GM18511 (cell line): ENCODE measurements around the gene ZNRF4.
"Not testable (repeated sequence)": the region's sequence is repeated elsewhere in the genome, so short reads cannot be mapped to it uniquely, and the experiment has no call there.

Experiments used
- ATAC-seq: cut with Tn5 transposase; IDR thresholded peaks from one replicate; pipeline ENCODE4 v1.9.1; 2021; ENCODE audit warnings: mild to moderate bottlenecking, moderate library complexity; ENCODE audit not compliant: unreplicated experiment

The ZNRF4 gene

GRCh38 chr19:5455367-5456129 lies at the start of gene ZNRF4:
Gene ZNRF4 (plus strand): TSS chr19:5455417. CDS start chr19:5455492, 75 bp downstream.
- ATAC-seq = no peak

GRCh38 chr19:5406198-5406597 lies 49.0 kb upstream of the ZNRF4 start:
- not testable (repeated sequence) for ATAC-seq

- no peak for ATAC-seq
Observed at GRCh38 chr19:5406816-5407215, 48.4 kb upstream of the ZNRF4 start.

- no peak for ATAC-seq
Observed at GRCh38 chr19:5407356-5407755, 47.9 kb upstream of the ZNRF4 start.

GRCh38 chr19:5417495-5418436 lies 37.5 kb upstream of the ZNRF4 start:
- ATAC-seq = no peak

GRCh38 chr19:5418677-5419076 lies 36.5 kb upstream of the ZNRF4 start:
- ATAC-seq = no peak

- ATAC-seq = no peak
Observed at GRCh38 chr19:5420953-5421352, 34.3 kb upstream of the ZNRF4 start.

- no peak for ATAC-seq
Observed at GRCh38 chr19:5423567-5424125, 31.6 kb upstream of the ZNRF4 start.

- no peak for ATAC-seq
Observed at GRCh38 chr19:5424192-5424973, 30.8 kb upstream of the ZNRF4 start.

GRCh38 chr19:5425260-5425659 lies 30.0 kb upstream of the ZNRF4 start:
- ATAC-seq = no peak

- ATAC-seq = no peak
Observed at GRCh38 chr19:5430237-5430636, 25.0 kb upstream of the ZNRF4 start.

GRCh38 chr19:5432687-5433086 lies 22.5 kb upstream of the ZNRF4 start:
- ATAC-seq = no peak

GRCh38 chr19:5434351-5434917 lies 20.8 kb upstream of the ZNRF4 start:
- no peak for ATAC-seq

- no peak for ATAC-seq
Observed at GRCh38 chr19:5434970-5435641, 20.1 kb upstream of the ZNRF4 start.

GRCh38 chr19:5435642-5436017 lies 19.6 kb upstream of the ZNRF4 start:
- ATAC-seq = no peak

GRCh38 chr19:5436106-5436947 lies 18.9 kb upstream of the ZNRF4 start:
- ATAC-seq = no peak

GRCh38 chr19:5436948-5437306 lies 18.3 kb upstream of the ZNRF4 start:
- ATAC-seq = no peak

- ATAC-seq = not testable (repeated sequence)
Observed at GRCh38 chr19:5438756-5439155, 16.5 kb upstream of the ZNRF4 start.

GRCh38 chr19:5439452-5439851 lies 15.8 kb upstream of the ZNRF4 start:
- no peak for ATAC-seq
